Suprapubic skin (tissue), 4 donors: ENCODE measurements around the gene TPM4. TPM values are rescaled to one million over a fixed set of nuclear protein-coding genes. Genes with fewer than 3 reads are reported as not detected.

Source experiments
- DNase-seq, 2 donors: peaks; one replicate each; pipeline ENCODE4 v3.0.0-alpha.2; 2019; ENCODE audit warnings: low spot score in 2 of 2
- H3K27ac ChIP-seq: fragments of 200-600 bp; sonication (generic); one replicate; pipeline ENCODE4 v1.5.1; 2019
- H3K27me3 ChIP-seq: fragments of 200-600 bp; sonication (generic); one replicate; pipeline ENCODE4 v1.5.1; 2019
- H3K36me3 ChIP-seq: fragments of 200-600 bp; sonication (generic); one replicate; pipeline ENCODE4 v1.5.1; 2019
- H3K4me1 ChIP-seq: fragments of 200-600 bp; sonication (generic); one replicate; pipeline ENCODE4 v1.5.1; 2019
- H3K4me3 ChIP-seq: fragments of 200-600 bp; sonication (generic); one replicate; pipeline ENCODE4 v1.5.1; 2019; ENCODE audit warnings: mild to moderate bottlenecking
- H3K9me3 ChIP-seq: fragments of 200-600 bp; sonication (generic); one replicate; pipeline ENCODE4 v1.5.1; 2019
- CTCF ChIP-seq, 2 donors: fragments of 200-600 bp in 1 of 2; fragments of 450-650 bp in 1 of 2; sonication (generic) in 1 of 2; IDR thresholded peaks; one replicate each; pipeline ENCODE4 v1.5.1; 2016 to 2019; ENCODE audit warnings: antibody characterized with exemption in 2 of 2, mild to moderate bottlenecking in 1 of 2, moderate library complexity in 1 of 2
- EP300 ChIP-seq: sonication (generic); formaldehyde crosslinking; IDR thresholded peaks from one replicate; pipeline ENCODE4 v1.6.1; 2017; ENCODE audit warnings: antibody characterized with exemption
- POLR2A ChIP-seq, 2 donors: fragments of 450-650 bp; IDR thresholded peaks; one replicate each; pipeline ENCODE4 v1.6.1; 2017; ENCODE audit warnings: antibody characterized with exemption in 2 of 2, mild to moderate bottlenecking in 2 of 2, moderate library complexity in 2 of 2
- POLR2AphosphoS5 ChIP-seq, 3 donors: sonication (generic); formaldehyde crosslinking; IDR thresholded peaks; one replicate each; pipeline ENCODE4 v1.6.1; 2017; ENCODE audit warnings: antibody characterized with exemption in 3 of 3
- WGBS: methylation state at CpG from one replicate; pipeline ENCODE4 v1.1.5; 2018; 5-methylcytosine and 5-hydroxymethylcytosine counted together
- total RNA-seq, 4 donors: library from RNA; depleted of rRNA; stranded (reverse); fragments of >200 nt; gene quantifications; one replicate each; pipeline ENCODE4 v1.1.0, GENCODE V29; 2016

The TPM4 gene
- total RNA-seq, 4 donors from 2014 or later = 195 to 224 (median 205) TPM

GRCh38 chr19:16136185-16136999, 60.1 kb downstream of the TPM4 start:
- Histone ChIP-seq H3K27me3 (no peaks in the 10 kb centered on the region), H3K36me3 (peaks cover 31% of the 10 kb centered on the region), H3K4me3 (no peak overlapping the region), H3K9me3 (no peaks in the 10 kb centered on the region), H3K27ac (no peak overlapping the region), H3K4me1 (no peaks in the 10 kb centered on the region)
- no peak for TF ChIP-seq POLR2AphosphoS5 (IDR thresholded peaks at IDR 0.05)
- TF ChIP-seq POLR2A (IDR thresholded peaks at IDR 0.05) = no peak
- TF ChIP-seq EP300 = no peak
- TF ChIP-seq CTCF (IDR thresholded peaks at IDR 0.05) = no peak
- 69% methylated on average over 16 of the region's 16 CpGs for WGBS
- no peak for DNase-seq

DNA sequence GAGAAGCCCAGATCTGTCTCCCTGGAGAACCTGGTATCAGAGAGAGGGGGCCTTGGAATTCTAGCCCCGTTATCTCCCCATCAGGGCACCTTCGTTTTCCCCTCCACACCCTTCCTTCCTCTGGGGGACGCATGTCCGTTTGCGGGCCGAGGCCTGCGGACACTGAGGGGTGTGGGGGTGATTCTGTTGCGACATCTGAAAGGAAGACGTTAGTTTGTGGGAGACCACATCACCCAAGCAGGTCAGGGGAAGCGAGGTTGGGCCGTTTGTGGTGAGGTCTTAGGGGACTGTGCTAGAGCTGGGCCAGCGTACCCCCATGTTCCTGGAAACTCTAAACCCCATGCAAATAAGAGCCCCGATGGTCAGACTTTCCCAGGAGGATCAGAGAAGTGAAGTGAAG, 63.5 kb downstream of the TPM4 start:
- no peaks in the 10 kb centered on the region for H3K36me3 ChIP-seq
- DNase-seq = no peak
- no peak for TF ChIP-seq POLR2A (IDR thresholded peaks at IDR 0.05)
- TF ChIP-seq POLR2AphosphoS5 (IDR thresholded peaks at IDR 0.05) = no peak
- TF ChIP-seq CTCF (IDR thresholded peaks at IDR 0.05) = no peak
- no peak for TF ChIP-seq EP300
- H3K4me3 ChIP-seq = no peak overlapping the region
- peaks cover 11% of the 10 kb centered on the region for H3K27me3 ChIP-seq
- H3K9me3 ChIP-seq = no peaks in the 10 kb centered on the region
- WGBS = 73% methylated on average over 12 of the region's 13 CpGs
- no peaks in the 10 kb centered on the region for H3K4me1 ChIP-seq
- H3K27ac ChIP-seq = no peak overlapping the region

DNA sequence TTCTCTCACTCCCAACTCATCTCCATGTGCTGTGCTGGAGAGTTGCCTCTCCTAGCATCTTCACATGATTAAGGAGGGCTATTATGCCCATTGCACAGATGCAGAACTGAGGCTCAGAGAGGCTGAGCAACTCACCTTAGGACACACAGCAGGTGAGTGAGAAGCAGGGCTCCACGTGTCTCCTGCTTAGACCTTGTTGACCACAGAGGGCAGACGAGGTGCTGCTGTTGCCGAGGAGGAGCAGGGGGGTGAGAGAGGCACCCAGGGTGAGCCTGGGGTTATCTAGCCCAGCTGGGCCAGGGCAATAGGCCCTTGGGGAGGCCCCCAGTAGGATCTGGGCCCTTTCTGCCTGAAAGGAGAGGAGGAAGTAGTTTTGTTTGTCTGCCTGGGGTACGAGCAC, 64.7 kb downstream of the TPM4 start:
- H3K36me3 ChIP-seq = no peaks in the 10 kb centered on the region
- no peak for DNase-seq
- no peaks in the 10 kb centered on the region for H3K4me1 ChIP-seq
- no peak overlapping the region for H3K4me3 ChIP-seq
- H3K9me3 ChIP-seq = no peaks in the 10 kb centered on the region
- TF ChIP-seq POLR2AphosphoS5 (IDR thresholded peaks at IDR 0.05) = no peak
- TF ChIP-seq POLR2A (IDR thresholded peaks at IDR 0.05) = no peak
- TF ChIP-seq EP300 = no peak
- no peak for TF ChIP-seq CTCF (IDR thresholded peaks at IDR 0.05)
- no peak overlapping the region for H3K27ac ChIP-seq
- peaks cover 11% of the 10 kb centered on the region for H3K27me3 ChIP-seq
- WGBS = 69% methylated on average over 4 of the region's 4 CpGs

DNA sequence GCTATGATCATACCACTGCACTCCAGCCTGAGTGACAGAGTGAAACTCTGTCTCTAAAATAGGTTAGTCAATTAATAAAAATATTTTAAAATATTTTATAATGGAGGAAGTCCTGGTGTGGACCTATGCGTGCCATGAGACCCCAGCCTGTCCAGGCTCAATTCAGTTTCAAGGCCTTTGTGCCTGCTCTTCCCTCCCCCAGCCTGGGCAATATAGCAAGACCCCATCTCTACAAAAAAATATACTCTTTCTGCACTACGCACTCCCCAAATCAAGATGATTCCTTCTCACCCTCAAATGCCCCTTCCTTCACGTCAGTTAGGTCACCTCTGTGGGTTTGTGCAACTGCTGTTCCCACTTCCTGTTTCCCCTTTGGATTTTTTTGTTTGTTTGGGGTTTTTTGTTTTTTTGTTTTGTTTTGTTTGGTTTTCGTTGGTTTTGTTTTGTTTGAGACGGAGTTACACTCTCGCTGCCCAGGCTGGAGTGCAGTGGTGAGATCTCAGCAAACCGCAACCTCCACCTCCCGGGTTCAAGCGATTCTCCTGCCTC, 65.8 kb downstream of the TPM4 start:
- WGBS = 87% methylated on average over 9 of the region's 9 CpGs
- peaks cover 11% of the 10 kb centered on the region for H3K27me3 ChIP-seq
- H3K4me1 ChIP-seq = no peaks in the 10 kb centered on the region
- TF ChIP-seq EP300 (no peak), POLR2A (IDR thresholded peaks at IDR 0.05) (no peak), CTCF (IDR thresholded peaks at IDR 0.05) (no peak), POLR2AphosphoS5 (IDR thresholded peaks at IDR 0.05) (no peak)
- no peak overlapping the region for H3K4me3 ChIP-seq
- no peaks in the 10 kb centered on the region for H3K36me3 ChIP-seq
- no peak for DNase-seq
- H3K9me3 ChIP-seq = no peaks in the 10 kb centered on the region
- H3K27ac ChIP-seq = no peak overlapping the region

DNA sequence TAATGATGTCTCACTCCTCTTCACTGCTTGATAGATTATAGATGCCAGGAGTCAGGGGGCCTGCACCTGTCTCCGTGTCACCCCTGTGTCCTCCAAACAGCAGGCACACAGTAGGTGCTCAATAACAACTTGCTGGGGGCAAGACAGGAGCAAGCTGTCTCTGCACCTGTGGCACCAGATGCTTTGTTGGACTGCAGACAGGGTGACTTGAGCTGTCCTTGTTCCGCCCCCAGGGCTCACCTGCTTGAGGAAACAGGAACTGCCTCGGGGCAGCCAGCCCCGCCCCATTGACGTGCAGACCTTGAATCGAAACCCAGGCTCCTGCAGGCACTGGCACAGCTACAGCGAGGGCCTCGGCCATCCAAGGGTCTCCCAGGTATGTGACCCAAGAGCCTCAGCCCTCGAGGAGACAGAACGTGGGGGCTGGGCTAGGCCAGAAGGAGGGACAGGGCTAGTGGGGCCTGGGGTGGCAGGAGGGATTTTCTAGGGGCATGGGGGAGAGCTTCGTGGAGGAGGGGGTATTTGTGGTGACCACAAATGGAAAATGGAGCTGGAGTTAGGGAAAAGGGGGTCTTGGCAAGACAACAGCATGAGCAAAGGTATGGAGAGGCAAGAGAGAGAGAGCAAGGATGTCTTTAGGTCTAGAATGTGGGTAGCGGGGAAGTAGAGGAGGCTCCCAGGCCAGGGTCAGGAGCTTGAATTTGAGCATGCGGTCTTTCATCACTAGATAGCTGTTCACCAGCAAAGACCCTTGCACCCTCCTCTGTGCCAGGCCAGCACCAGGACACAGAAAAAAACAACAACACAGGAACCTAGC, 67.3 kb downstream of the TPM4 start, which contains the start of gene HSH2D:
TSS of gene HSH2D (plus strand) at position 287 of the 817 bp plus-strand sequence. CDS start 5,066 bp downstream, outside the sequence.
- TF ChIP-seq CTCF (IDR thresholded peaks at IDR 0.05) (no peak), EP300 (no peak), POLR2A (IDR thresholded peaks at IDR 0.05) (no peak), POLR2AphosphoS5 (IDR thresholded peaks at IDR 0.05) (no peak)
- 44% methylated on average over 9 of the region's 13 CpGs for WGBS
- Histone ChIP-seq H3K36me3 (no peaks in the 10 kb centered on the region), H3K4me1 (no peaks in the 10 kb centered on the region), H3K9me3 (no peaks in the 10 kb centered on the region), H3K27ac (no peak within 1 kb of the TSS), H3K4me3 (no peak within 1 kb of the TSS), H3K27me3 (peaks cover 11% of the 10 kb centered on the region)
- no peak for DNase-seq
